Activated T-cell treated with anti-CD3 and anti-CD28 coated beads, Interleukin-2, amount 50 U/mL, for 48 hours (primary cell): Measurements from ENCODE around the gene CRTC1.

ENCODE experiments used
- DNase-seq, 2 experiments: peaks; one replicate each; pipeline ENCODE4 v3.0.0-alpha.2; 2020

Gene CRTC1

DNA sequence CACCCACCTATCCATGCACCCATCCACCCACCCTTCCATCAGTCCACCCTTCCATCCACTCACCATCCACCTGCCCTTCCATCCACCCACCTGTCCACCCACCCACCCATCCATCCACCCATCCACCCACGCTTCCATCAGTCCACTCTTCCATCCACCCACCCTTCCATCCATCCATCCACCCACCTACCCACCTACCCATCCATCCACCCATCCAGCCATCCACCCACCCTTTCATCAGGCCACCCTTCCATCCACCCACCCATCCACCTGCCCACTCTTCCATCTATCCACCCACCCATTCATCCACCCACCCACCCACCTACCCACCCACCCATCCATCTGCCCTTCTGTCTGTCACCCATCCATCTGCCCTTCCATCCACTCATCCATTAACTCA is 29.6 kb upstream of the CRTC1 start:
- DNase-seq = no peak

DNA sequence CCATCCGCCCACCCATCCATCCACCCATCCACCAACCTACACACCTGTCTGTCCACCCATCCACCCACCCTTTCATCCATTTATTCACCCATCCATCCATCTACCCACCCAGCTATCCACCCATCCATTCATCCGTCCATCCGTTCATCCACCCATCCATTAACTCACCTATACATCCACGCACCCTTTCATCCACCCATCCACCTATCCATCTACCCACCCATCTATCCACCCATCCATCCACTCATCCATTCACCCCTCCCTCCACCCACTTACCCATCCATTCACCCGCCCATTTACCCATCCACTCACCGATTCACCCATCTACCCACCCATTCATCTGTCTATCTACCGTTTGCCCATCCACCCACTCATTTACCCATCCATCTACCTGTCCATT is 29.0 kb upstream of the CRTC1 start:
- no peak for DNase-seq

DNA sequence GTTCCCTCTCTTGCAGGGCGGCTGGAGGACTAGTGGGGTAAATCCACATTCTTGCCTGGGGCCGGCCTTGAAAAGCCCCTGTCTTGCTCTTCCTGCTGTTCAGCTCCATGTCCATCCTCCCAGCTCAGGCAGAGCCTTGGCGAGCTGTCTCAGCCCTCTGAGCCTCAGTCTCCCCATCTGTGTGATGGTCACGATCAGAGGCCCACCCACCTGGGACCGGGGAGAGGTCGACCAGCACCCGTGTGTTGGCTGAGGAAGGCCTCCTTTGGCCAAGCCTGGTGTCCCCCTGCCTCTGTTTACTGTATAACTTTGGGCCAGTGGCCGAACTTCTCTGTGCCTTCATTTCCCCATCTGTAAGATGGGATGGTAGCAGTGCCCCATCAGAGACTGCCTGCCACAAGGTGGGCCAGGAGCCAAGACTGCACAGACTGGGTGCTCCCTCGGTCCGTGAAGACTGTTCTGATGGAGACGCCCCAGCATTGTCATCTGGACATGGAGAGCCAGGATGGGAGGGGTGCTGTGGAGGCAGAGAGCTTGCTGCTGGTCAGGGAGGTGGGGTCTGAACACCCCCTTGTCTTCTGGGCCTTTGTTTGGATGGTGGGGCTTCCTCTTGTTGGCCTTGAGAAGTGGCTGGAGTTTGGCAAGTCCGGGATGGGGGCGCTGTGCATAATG is 28.2 kb upstream of the CRTC1 start:
- no peak for DNase-seq

DNA sequence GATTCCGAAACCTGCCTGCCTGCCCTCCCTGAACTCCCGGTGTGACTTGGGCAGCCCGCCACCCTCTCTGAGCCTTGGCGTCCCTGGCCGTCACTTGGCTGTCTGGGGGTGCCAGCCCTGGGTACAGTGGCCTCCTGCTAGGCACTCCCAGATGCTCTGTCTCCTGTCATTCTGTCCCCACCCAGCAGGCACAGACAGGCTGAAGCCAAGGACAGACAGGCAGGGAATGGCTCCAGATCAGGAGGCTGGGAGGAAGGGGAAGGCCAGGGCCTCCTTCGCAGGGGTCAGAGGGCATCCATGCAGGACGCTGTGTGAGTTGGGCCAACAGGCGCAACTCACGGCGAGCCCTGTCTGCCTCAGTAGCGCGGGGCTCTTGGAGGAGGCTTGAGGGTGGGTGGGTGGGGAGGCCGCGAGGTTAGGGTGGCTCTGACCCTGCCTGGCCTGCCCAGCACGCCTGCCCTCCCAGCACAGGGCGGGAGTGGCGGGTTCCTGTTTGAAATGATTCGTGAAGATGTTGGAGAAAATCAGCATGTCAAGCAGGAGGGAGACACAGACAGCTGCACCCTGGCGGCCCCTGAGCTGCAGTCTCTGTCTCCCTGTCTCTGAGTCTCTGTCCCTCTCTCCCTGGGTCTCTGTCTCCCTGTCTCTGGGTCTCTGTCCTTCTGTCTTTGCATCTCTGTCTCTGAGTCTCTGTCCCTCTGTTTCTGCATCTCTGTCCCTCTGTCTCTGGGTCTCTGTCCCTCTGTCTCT is 27.0 kb upstream of the CRTC1 start:
- no peak for DNase-seq

DNA sequence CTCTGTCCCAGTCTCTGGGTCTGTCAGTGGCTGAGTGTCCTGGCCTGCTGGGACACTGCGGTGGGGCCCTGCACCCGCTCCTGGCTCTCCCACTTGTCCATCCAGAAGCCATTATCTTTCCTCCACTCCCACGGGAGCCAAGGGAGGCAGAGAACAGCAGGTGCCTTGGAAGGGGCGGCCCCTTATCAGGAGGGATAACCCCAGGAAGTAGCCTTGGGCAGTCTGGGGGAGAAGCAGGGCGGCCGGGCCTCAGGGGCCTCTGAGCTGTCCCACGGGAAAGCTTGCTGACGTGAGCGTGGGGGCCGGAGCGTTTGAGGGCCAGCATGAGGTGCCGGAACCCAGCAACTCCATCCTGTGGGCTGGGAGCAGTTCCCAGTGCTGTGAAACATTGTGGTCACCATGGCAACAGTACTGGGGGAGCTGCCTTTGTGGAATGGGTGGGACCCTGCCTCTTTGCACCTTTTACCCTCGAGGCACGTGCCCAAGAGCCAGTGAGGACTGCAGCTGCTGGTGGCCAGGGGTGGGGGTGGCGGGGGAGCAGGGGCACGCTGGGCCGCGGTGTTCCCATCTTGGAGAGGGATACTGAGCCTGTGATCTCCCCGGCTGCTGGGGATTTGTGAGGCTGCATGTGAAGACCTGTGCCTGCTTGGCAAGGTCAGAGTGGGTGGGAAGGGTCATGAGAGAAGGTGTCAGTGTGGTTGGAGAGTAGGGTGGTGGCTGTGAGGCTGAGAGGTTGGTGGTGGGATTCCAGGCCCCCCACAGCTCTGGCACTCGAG is 25.7 kb upstream of the CRTC1 start:
- DNase-seq = no peak

DNA sequence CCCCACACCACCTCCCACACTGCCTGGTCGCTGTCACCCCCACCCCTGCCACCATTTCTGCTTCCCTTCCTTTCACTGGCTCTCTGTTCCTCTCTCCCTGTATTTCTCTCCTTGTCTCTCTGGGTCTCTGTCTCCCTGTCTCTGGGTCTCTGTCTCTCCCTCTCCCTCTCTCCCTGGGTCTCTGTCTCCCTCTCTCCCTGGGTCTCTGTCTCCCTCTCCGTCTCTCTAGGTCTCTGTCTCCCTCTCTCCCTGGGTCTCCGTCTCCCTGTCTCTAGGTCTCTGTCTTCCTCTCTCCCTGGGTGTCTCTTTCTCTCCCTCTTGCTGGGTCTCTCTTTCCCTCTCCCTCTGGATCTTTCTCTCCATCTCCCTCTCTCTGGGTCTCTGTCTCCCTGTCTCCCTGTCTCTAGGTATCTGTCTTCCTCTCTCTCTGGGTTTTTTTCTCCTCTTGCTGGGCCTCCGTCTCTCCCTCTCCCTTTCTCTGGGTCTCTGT is 25.1 kb upstream of the CRTC1 start:
- DNase-seq = no peak

DNA sequence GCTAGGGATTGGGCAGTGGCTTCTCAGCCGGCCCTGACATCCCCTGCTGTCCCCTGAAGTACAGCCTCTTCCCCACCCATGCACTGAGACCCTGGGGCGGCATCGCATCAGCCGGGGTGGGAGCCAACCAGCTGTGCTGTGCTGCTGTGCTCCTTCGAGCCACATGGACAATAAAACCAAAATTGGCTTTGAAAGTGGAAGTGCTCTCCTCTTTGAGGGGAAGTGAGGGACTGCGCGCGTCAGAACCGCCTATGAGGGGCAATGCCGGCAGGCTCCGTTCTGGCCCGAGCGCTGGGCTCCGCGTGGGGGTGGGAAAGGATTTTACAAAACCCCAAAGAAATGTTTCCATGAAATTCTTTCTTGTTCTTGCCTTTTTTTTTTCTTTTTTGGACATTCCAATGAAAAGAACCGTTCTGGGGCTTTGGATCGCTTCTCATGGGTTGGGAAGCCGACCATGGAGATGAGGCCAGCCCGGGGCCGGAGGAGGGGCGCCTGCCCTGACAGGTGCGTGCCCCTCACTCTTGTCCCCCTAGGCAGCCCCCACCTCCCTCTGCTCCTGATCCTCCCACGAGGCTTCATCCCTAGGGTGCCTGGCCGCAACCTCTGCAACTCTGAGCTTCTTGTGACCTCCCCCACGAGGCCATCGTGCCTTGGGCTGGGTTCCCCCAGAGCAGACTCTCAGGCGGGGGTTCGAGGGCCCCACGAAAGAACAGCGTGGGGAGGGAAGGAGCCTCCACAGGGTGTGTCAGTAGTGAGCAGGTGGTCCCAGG is 24.0 kb upstream of the CRTC1 start:
- DNase-seq = no peak

DNA sequence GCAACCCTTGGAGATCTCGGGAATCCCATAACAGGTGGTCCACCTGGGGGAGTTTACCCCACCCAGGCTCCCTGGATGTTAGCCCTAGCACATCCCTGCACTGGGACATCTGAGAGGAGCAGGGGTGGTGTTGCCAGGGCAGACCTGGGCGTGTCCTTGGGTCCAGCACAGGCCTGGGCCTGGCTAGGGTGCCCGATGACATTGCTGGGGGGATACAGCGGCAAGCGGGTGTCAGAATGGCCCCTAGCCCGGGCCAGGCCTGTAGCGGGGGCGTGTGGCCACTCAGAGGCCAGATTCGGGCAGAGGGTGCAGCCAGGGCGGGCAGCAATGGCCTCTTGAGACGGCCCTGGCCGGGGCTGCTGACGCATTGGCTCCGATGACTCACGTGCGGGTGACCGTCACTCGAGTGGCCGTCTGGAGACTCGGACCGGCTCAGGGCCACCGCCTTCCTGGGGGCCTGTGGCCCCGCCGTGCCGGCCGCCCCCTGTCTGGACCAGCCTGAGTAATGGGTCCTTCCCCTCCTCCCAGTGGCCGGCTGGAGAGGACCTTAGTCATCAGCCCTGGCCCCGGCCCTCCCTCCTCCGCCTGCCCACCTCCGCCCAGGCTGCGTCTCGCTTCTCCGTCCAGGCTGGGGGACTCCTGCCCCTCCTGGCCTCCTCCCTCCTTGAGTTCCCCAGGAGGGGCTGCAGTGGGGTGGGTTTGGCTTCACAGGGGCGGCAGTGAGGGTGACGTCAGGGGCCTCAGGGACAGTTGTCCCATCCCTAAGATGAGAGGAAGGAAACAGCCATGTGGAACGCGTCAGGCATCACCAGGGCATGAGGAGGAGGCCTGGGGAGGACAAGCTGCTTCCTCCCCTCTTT is 23.2 kb upstream of the CRTC1 start:
- DNase-seq = no peak

DNA sequence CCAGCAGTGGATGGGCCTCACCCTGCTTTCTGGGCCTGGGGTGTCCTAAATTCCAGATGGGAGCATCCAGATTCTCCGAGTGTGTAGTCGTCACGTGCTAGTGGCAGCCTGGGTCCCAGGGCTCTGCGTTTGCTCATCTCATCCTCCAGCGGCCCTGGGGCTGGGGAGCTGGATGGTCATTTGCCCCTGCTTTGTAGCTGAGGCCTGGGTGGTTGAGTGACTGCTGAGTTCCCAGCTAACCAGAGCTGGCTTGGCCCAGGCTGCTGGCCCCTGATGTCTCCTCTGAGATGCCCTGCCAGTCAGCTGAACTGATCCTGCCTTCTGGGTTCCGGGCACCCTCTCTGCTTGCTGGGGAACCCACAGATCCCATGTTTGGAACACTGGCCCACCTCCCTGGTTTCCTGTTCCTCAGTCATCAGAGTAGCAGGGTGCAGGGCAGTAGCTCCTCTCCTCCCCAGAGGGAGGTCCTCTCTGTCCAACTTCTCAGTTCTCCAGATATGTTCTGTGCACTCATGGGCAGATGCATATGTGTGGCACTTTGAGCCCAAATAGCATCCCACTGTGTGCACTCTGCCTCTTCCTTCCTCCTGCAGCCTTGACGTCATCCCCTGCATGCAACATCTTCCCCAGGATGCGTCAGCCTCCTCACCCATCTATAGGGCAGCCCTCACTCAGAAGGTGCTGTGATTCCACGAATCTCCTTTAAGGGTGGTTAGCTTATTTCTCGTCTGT is 22.4 kb upstream of the CRTC1 start:
- DNase-seq = no peak

DNA sequence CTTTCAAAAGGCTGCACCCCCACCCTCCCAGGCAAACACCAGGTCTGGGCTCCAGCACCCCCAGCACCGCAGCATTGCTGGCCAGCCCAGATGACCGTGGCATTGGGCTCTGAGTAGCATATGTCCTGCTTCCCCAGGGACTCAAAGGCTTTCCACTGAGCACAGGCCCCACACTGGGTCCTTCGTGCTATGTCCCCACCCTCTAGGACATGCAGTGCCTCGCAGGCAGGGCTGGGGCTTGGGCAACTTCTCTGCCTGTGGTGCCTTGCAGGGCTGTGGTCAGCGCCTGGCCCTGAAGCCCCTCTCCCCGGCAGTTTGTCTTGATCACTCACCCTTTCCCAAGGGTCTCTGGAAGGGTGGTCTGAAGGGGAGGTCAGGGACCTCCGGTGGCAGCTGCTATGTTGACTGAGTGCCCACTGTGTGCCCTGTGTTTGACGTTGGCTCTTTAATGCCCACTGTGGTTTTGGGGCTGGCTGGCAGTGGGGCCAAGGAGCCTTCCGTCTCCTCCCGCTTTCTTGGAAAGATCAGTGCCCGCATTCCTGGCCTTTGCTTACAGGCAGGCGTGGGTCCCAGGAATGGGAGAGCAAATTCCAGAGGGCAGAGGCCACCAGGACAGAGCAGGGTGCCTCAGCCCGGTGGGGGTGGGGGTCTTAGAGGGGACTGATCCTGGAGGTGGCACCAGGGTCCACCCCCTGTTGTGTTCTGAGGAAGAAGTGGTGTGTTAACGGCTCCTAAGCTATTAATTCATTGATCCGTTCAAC is 20.3 kb upstream of the CRTC1 start:
- DNase-seq = no peak

DNA sequence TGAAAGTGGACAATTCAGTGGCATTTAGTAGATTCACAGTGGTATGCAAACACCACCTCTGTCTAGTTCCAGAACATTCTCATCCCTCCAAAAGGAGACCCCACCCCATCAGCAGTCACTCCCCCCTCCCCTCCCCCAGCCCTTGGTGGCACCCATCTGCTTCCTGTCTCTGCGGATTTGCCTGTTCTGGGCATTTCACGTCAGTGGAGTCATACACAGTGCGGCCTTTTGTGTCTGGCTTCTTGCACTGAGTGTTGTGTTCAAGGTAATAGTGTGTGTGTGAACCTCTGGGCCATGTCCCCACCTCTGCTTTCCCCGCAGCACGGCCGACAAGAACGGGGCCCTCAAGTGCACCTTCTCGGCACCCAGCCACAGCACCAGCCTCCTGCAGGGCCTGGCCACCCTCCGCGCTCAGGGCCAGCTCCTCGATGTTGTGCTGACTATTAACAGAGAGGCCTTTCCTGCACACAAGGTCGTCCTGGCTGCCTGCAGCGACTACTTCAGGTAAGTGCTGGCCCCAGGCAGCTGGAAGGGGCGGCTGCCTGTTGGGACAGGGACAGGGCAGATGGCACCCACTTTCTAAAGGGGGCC is 19.4 kb upstream of the CRTC1 start:
- no peak for DNase-seq

DNA sequence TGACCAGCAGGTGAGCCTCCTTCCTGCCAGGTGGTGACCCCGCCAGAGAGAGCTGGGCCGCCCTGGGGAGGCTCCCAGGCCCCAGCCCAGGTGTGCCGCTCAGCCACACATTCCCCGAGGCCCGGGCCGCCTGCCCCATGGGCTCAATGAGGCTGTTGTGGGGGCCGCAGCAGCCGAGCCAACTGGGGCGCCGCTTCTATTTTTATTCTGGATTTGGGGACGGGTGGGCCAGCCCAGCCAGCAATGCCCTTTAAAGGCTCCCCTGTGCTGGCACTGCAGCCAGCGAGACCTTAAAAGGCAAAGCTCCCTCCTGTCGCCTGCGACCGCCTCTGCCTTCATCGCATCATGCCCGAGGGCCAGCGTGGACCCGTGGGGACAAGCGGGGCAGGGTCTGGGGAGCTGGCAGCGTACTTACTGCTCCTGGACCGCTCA is 17.7 kb upstream of the CRTC1 start:
- DNase-seq = no peak

DNA sequence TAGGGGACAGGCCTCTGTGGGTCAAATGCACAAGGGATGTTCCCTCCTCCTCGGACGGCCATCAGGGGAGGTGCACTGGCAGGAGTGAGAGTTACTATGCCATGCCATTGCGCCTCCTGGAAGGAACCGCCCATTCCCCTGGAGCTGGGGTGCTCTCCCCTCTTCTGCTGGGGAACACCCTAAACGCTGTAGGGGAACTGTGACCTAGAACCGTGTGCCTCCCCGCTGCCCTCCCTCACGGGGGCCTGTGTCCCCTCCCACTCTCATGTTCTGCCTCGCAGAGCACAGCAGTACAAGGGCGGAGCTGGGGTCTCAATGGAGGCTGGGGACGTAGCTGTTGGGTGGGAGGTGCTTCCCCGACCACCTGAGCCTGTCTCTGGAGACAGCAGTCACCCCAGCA is 17.2 kb upstream of the CRTC1 start:
- DNase-seq = no peak

DNA sequence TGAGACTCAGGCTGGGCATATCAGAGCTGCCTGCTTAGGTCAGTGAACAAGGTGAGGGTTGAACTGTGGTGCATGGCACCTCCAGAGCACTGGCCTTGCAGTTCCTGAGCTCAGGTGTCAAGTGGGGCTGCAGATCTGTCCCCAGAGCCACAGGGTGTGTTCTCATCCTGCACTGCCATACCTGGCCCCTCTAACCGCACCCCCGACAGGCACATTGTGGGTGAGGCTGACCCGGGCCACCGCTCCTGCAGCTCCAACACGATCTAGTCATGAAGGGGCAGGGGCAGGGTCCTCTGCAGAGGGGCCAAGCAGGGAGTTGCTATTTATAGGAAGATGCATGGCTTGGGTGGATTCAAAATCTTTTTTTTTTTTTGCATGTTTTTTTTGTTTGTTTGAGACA is 16.7 kb upstream of the CRTC1 start:
- no peak for DNase-seq

DNA sequence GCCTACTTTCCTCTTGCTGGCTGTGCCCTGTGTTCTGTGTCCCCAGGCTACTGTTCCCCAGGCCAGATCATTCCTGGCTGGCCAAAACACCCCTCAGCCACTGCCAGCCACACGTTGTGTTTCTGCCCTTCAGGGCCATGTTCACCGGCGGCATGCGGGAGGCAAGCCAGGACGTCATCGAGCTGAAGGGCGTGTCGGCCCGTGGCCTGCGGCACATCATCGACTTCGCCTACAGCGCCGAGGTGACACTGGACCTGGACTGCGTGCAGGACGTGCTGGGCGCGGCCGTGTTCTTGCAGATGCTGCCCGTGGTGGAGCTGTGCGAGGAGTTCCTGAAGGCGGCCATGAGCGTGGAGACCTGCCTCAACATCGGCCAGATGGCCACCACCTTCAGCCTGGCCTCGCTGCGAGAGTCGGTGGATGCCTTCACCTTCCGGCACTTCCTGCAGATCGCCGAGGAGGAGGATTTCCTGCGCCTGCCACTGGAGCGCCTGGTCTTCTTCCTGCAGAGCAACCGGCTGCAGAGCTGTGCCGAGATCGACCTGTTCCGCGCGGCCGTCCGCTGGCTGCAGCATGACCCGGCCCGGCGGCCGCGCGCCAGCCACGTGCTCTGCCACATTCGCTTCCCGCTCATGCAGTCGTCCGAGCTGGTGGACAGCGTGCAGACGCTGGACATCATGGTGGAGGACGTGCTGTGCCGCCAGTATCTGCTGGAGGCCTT is 15.8 kb upstream of the CRTC1 start:
- no peak for DNase-seq

DNA sequence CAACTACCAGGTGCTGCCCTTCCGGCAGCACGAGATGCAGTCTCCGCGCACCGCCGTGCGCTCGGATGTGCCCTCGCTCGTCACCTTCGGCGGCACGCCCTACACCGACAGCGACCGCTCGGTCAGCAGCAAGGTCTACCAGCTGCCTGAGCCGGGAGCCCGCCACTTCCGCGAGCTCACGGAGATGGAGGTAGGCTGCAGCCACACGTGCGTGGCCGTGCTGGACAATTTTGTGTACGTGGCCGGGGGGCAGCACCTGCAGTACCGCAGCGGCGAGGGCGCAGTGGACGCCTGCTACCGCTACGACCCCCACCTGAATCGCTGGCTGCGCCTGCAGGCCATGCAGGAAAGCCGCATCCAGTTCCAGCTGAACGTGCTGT is 15.2 kb upstream of the CRTC1 start:
- DNase-seq = no peak

DNA sequence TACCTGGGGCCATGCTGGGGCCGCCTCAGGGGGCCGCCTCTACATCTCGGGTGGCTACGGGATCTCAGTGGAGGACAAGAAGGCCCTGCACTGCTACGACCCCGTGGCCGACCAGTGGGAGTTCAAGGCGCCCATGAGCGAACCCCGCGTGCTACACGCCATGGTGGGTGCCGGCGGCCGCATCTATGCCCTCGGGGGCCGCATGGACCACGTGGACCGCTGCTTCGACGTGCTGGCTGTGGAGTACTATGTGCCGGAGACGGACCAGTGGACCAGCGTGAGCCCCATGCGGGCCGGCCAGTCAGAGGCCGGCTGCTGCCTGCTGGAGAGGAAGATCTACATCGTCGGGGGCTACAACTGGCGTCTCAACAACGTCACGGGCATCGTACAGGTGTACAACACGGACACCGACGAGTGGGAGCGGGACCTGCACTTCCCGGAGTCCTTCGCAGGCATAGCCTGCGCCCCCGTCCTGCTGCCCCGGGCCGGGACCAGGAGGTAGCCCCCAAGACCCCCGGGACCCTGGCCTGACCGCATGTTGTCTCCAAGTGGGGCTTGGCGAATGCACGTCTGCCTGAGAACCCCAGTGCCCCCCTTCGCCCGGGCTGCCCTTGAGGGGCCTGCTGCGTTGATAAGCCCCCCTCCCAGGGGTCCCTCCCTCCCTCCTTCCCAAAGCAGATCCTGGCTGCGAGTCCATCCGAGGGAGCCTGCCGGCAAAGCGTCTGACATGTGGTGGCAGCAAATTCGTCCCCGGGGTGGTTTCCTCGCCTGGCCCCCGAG is 14.5 kb upstream of the CRTC1 start:
- DNase-seq = no peak

DNA sequence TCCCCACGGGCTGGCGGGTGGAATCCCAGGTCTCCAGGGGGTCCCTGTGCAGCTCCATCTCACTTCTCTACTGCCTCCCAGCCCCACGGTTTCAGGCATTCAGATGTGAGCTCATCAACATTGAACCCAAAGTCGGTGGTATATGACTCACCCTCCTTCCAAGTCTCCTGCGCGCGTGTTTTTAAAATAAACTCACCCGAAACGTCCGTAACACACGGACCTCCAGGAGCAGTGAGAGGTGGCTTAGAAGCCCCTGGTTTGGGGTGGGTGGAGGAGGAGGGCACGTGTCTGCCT is 14.0 kb upstream of the CRTC1 start:
- no peak for DNase-seq

DNA sequence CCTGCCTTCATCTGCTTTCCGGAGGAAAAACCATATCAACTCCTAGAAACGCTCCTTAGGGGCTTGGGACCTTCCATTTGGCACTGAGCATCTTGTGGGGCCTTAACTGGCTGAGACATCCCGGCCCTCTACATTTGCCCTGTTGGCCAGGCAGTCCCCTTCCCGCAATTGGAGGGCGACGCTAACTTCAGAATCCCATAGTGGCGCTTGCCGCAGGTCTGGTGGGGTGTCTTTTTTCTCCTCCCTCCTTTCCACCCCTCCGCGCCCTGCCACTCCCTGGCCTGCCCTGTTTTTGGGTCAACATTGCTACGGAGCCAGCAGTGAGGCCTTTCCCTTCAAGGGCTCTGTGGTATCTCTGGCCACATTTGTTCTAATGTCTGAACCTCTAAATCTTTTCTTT is 13.6 kb upstream of the CRTC1 start:
- no peak for DNase-seq
